GM19023 (cell line): ENCODE data around the gene NLGN1.

ENCODE experiments used
- ATAC-seq: cut with Tn5 transposase; IDR thresholded peaks from one replicate; pipeline ENCODE4 v1.9.1; 2021; ENCODE audit warnings: mild to moderate bottlenecking, moderate library complexity; ENCODE audit not compliant: unreplicated experiment

Gene NLGN1

GRCh38 chr3:173825730-173826129 lies 428.2 kb downstream of the NLGN1 start:
- ATAC-seq: no peak

GRCh38 chr3:173826416-173826815 lies 428.9 kb downstream of the NLGN1 start:
- no peak for ATAC-seq

GRCh38 chr3:173826901-173827609 lies 429.5 kb downstream of the NLGN1 start:
- no peak for ATAC-seq

GRCh38 chr3:173838644-173839043 lies 441.1 kb downstream of the NLGN1 start:
- no peak for ATAC-seq

- no peak for ATAC-seq
Observed at GRCh38 chr3:173839859-173840258, 442.3 kb downstream of the NLGN1 start.

- ATAC-seq: no peak
Observed at GRCh38 chr3:173841334-173841733, 443.8 kb downstream of the NLGN1 start.

GRCh38 chr3:173843060-173843459 lies 445.5 kb downstream of the NLGN1 start:
- no peak for ATAC-seq

GRCh38 chr3:173846584-173846983 lies 449.0 kb downstream of the NLGN1 start:
- ATAC-seq: no peak

GRCh38 chr3:173849489-173849888 lies 451.9 kb downstream of the NLGN1 start:
- ATAC-seq: no peak

- ATAC-seq: no peak
Observed at GRCh38 chr3:173857154-173857553, 459.6 kb downstream of the NLGN1 start.

- ATAC-seq: no peak
Observed at GRCh38 chr3:173862701-173863100, 465.2 kb downstream of the NLGN1 start.

GRCh38 chr3:173863551-173863950 lies 466.0 kb downstream of the NLGN1 start:
- no peak for ATAC-seq

GRCh38 chr3:173865900-173866498 lies 468.5 kb downstream of the NLGN1 start:
- no peak for ATAC-seq

- ATAC-seq: no peak
Observed at GRCh38 chr3:173869766-173870165, 472.2 kb downstream of the NLGN1 start.

- no peak for ATAC-seq
Observed at GRCh38 chr3:173870976-173871375, 473.4 kb downstream of the NLGN1 start.

GRCh38 chr3:173875790-173876189 lies 478.2 kb downstream of the NLGN1 start:
- ATAC-seq: no peak

GRCh38 chr3:173876476-173876875 lies 478.9 kb downstream of the NLGN1 start:
- ATAC-seq: no peak

GRCh38 chr3:173887888-173888287 lies 490.3 kb downstream of the NLGN1 start:
- no peak for ATAC-seq

GRCh38 chr3:173889596-173889995 lies 492.1 kb downstream of the NLGN1 start:
- no peak for ATAC-seq

- ATAC-seq: no peak
Observed at GRCh38 chr3:173890091-173890490, 492.5 kb downstream of the NLGN1 start.

GRCh38 chr3:173891272-173892100 lies 493.9 kb downstream of the NLGN1 start:
- no peak for ATAC-seq

GRCh38 chr3:173892547-173892946 lies 495.0 kb downstream of the NLGN1 start:
- ATAC-seq: no peak
